Thyroid gland (tissue), 4 donors: ENCODE measurements around the gene PISD.

Experiments
- POLR2A ChIP-seq, 2 donors: fragments of 450-650 bp; IDR thresholded peaks; one replicate each; pipeline ENCODE4 v1.6.1; 2017; ENCODE audit warnings: antibody characterized with exemption in 2 of 2, mild to moderate bottlenecking in 2 of 2, moderate library complexity in 1 of 2
- TF ChIP-seq, protein P1 (sequence below), 6 experiments: fragments of 200-600 bp in 3 of 6; fragments of 450-650 bp in 3 of 6; sonication (generic) in 3 of 6; IDR thresholded peaks; one replicate each; pipeline ENCODE4 v1.5.1; 2016 to 2019; ENCODE audit warnings: antibody characterized with exemption in 6 of 6, mild to moderate bottlenecking in 2 of 6, inconsistent platforms in 1 of 6, moderate library complexity in 1 of 6

GRCh38 chr22:31578171-31578570, 83.8 kb downstream of the PISD start:
- TF ChIP-seq, protein P1, sequence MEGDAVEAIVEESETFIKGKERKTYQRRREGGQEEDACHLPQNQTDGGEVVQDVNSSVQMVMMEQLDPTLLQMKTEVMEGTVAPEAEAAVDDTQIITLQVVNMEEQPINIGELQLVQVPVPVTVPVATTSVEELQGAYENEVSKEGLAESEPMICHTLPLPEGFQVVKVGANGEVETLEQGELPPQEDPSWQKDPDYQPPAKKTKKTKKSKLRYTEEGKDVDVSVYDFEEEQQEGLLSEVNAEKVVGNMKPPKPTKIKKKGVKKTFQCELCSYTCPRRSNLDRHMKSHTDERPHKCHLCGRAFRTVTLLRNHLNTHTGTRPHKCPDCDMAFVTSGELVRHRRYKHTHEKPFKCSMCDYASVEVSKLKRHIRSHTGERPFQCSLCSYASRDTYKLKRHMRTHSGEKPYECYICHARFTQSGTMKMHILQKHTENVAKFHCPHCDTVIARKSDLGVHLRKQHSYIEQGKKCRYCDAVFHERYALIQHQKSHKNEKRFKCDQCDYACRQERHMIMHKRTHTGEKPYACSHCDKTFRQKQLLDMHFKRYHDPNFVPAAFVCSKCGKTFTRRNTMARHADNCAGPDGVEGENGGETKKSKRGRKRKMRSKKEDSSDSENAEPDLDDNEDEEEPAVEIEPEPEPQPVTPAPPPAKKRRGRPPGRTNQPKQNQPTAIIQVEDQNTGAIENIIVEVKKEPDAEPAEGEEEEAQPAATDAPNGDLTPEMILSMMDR (IDR thresholded peaks at IDR 0.05): no peak
- TF ChIP-seq POLR2A (IDR thresholded peaks at IDR 0.05): no peak
